ENCODE results near the gene C9orf85.

C9orf85 gene

DNA sequence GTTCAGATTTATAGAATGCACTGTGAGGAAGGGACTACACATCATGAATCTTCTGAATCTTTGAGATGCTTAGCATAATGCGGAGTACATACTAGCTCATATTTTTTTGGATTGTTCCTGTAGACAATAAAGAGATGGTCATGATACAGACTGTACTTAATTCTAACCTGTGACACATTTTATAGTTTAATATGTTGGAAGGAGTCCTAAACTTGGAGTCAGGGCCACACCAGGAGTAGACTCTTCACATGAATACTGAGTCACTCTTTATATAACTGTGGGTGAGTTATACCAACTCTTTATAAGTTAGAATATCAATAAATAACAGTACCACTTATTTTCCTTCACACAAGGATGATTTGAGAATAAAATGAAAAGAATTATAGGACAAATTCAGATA is 16.9 kb downstream of the C9orf85 start:
- no peak overlapping the region for H3K4me3 ChIP-seq (ENCODE audit: low read depth, low read length)
- TF ChIP-seq, protein P1, sequence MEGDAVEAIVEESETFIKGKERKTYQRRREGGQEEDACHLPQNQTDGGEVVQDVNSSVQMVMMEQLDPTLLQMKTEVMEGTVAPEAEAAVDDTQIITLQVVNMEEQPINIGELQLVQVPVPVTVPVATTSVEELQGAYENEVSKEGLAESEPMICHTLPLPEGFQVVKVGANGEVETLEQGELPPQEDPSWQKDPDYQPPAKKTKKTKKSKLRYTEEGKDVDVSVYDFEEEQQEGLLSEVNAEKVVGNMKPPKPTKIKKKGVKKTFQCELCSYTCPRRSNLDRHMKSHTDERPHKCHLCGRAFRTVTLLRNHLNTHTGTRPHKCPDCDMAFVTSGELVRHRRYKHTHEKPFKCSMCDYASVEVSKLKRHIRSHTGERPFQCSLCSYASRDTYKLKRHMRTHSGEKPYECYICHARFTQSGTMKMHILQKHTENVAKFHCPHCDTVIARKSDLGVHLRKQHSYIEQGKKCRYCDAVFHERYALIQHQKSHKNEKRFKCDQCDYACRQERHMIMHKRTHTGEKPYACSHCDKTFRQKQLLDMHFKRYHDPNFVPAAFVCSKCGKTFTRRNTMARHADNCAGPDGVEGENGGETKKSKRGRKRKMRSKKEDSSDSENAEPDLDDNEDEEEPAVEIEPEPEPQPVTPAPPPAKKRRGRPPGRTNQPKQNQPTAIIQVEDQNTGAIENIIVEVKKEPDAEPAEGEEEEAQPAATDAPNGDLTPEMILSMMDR (conservative IDR thresholded peaks at IDR 0.05; ENCODE audit: low read depth, low read length): no peak
- no peak for DNase-seq (ENCODE audit: low read depth)

DNA sequence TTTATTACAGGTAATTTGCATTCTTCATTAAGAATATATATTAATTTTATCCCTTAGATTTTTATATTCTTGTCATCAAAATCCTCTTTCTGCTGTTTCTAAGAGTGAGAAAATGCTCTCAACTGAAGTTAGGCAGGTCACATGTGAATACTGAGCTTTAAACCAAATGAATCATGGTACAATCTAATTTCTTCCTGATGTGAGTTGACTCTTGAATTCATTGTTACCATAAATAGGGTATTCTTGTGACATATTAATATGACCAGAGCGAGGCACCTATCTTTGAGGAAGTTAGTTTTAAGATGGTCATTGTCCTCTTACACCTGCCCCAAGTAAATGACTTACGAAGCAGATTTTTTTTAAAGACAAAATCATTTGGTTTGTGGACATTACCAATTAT is 17.4 kb downstream of the C9orf85 start:
- no peak overlapping the region for H3K4me3 ChIP-seq (ENCODE audit: low read depth, low read length)
- TF ChIP-seq, protein P1 (conservative IDR thresholded peaks at IDR 0.05; ENCODE audit: low read depth, low read length): no peak
- DNase-seq (ENCODE audit: low read depth): no peak

DNA sequence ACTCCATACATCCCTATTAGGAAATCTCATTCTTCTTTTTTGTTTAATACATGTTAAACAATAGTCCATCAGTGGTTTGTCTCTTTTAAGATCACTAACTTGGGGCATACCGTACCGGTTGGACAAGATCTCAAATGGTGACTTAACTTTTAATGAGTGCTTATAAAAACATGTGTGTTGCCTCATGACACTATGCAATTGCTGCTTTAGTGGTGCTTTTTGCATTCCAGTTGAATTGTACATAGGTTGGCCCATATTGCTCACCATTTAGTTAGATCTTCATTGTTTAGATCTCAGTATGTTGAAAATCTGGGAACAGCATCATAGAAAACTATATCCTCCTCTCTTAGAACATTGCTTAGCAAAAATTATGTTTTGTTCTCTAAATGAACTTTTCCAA is 17.8 kb downstream of the C9orf85 start:
- DNase-seq (ENCODE audit: low read depth): peak; percentile 25

DNA sequence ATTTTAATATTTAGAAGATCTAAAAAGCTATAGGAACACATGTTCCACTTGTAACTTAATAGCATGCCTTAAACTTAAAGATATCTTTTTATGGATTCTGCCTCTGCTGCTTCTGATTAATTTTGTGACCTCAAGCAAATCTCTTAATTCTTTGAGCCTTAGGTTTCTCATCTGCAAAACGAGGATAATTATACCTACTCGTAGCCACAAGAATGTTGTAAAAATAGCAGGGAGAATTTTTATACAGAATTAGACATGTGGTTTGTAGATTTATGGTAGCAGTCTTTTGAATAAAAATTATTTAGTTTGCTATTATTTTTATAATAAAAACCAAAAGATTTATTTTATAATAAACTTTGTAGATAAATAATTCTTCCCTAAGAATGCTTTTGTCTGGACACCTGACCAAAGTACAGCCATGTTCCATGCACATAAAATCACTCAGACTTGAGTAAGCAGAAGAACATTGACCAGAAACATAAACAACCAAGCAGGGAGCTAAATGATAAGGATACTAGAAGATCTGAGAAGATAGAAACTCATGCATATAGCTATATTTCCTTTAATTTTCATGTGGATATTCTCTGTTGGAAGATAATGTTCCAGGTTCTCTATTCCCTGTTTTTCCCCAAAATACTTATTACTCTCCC is 18.5 kb downstream of the C9orf85 start:
- peak; percentile 22 for DNase-seq (ENCODE audit: low read depth)
- H3K4me3 ChIP-seq (ENCODE audit: low read depth, low read length): no peak overlapping the region
- TF ChIP-seq, protein P1 (conservative IDR thresholded peaks at IDR 0.05; ENCODE audit: low read depth, low read length): no peak

More for the DNA sequence above, 17.8 kb downstream of the C9orf85 start:
- TF ChIP-seq, protein P1 (conservative IDR thresholded peaks at IDR 0.05; ENCODE audit: low read depth, low read length): no peak
- H3K4me3 ChIP-seq (ENCODE audit: low read depth, low read length): no peak overlapping the region

DNA sequence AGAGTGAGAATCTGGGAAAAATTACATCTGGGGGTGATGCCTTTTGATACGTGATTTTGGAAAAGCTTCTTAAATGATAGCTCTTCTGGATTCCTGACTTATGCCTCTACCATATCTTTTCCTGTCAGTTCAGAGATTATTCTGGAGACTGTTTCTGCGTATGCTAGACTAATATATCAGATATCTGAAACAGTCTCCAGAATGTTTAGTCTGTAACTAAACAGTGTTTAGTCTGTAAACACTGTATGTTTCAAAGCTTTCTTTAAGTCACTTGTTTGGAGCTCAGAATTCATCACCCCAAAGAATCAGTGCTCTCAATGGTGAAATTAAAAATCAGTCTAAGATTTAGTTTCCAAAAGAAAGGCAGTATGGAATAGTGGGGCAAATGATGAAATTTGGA is 19.7 kb downstream of the C9orf85 start:
- TF ChIP-seq, protein P1 (conservative IDR thresholded peaks at IDR 0.05; ENCODE audit: low read depth, low read length): no peak

DNA sequence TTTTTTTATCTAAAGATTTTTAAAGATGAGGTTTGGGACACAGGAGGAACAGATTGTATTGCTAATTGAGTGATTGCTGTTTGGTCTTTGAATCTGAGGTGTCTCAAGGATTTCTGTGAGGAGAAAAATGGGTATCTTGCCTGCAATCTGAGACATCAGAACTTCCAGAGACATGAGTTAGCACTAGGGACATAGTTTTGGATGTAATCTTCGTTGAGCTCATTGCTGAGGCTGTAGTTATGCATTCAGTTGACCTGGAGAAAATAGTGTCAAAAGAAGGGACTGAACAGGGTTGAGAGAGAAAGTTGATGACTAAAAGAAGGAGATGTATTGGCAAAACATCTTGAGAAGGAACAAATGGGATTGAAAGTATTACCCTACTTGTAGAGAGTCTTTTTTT is 24.6 kb downstream of the C9orf85 start:
- TF ChIP-seq, protein P1 (conservative IDR thresholded peaks at IDR 0.05; ENCODE audit: low read depth, low read length): no peak
- DNase-seq (ENCODE audit: low read depth): no peak
- no peak overlapping the region for H3K4me3 ChIP-seq (ENCODE audit: low read depth, low read length)

More for the DNA sequence above, 19.7 kb downstream of the C9orf85 start:
- DNase-seq (ENCODE audit: low read depth): no peak
- H3K4me3 ChIP-seq (ENCODE audit: low read depth, low read length): no peak overlapping the region

DNA sequence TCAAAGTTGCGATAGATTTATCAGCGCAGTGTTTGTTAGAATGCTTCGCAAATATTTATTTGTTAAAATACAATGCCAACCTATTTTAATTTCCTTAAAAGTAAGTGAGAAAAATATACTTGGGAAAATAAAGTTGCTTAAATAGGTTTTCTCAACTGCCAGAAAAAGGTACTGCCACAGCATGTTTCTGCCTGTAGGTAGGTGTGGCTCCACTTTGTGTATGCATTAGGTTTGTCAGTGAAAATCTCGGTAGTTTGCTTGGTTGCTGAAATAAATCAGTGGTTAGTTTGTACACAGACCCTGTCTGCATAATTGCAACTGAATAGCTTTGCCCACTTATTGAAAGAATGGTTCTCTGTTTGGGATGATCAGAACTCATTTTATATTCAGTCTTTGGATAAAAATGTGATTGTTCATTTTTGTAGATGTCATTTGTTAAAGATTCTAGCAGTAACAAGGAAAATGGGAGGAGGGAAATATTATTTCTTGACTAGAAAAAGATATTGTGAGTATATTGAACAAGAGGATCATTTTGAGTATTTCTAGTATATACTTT is 25.7 kb downstream of the C9orf85 start:
- TF ChIP-seq, protein P1 (conservative IDR thresholded peaks at IDR 0.05; ENCODE audit: low read depth, low read length): no peak
- DNase-seq (ENCODE audit: low read depth): no peak
- no peak overlapping the region for H3K4me3 ChIP-seq (ENCODE audit: low read depth, low read length)
